GM13977 (cell line): ENCODE data around the gene LRP8.

Source experiments
- DNase-seq: peaks from one replicate; pipeline ENCODE4 v3.0.0; 2012; ENCODE audit warnings: low spot score
- in situ Hi-C: fragments of 300-500 bp; cut with MboI; formaldehyde crosslinking; loops from one replicate; pipeline ENCODE4 v1.12.0; 2022; ENCODE audit warnings: low sequenced_read_pairs, low pct_unique_long_range_greater_than_20kb, mixed read lengths, inconsistent platforms; ENCODE audit not compliant: unreplicated experiment
- TF ChIP-seq, protein P1 (sequence below): IDR thresholded peaks from 2 replicates; pipeline ENCODE4 v1.5.1; 2012; ENCODE audit warnings: mild to moderate bottlenecking, control low read depth; ENCODE audit not compliant: insufficient read depth; ENCODE audit errors: extremely low read depth, missing control alignments

LRP8 gene

DNA sequence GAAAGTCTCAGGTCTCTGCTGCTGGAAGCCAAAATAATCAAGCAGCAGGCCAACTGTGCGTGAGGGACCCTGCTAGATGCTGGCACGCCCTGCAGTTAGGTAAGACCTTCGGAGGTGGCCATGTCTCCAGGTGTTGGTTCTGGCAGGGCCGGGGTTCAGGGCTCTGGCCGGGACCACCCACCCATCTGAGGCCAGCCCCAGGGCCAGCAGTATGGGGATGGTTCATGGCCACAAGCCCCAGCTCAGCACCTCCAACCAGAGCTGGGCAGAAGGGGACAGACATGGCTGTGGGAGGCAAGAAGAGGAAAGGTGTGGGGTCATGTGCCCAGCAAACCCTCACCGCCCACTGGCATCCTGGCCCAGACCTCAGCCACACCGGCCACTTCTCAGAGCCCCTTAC lies 23.3 kb downstream of the LRP8 start:
- DNase-seq: no peak
- in situ Hi-C loops: no loop called here
- TF ChIP-seq, protein P1, sequence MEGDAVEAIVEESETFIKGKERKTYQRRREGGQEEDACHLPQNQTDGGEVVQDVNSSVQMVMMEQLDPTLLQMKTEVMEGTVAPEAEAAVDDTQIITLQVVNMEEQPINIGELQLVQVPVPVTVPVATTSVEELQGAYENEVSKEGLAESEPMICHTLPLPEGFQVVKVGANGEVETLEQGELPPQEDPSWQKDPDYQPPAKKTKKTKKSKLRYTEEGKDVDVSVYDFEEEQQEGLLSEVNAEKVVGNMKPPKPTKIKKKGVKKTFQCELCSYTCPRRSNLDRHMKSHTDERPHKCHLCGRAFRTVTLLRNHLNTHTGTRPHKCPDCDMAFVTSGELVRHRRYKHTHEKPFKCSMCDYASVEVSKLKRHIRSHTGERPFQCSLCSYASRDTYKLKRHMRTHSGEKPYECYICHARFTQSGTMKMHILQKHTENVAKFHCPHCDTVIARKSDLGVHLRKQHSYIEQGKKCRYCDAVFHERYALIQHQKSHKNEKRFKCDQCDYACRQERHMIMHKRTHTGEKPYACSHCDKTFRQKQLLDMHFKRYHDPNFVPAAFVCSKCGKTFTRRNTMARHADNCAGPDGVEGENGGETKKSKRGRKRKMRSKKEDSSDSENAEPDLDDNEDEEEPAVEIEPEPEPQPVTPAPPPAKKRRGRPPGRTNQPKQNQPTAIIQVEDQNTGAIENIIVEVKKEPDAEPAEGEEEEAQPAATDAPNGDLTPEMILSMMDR: no peak

DNA sequence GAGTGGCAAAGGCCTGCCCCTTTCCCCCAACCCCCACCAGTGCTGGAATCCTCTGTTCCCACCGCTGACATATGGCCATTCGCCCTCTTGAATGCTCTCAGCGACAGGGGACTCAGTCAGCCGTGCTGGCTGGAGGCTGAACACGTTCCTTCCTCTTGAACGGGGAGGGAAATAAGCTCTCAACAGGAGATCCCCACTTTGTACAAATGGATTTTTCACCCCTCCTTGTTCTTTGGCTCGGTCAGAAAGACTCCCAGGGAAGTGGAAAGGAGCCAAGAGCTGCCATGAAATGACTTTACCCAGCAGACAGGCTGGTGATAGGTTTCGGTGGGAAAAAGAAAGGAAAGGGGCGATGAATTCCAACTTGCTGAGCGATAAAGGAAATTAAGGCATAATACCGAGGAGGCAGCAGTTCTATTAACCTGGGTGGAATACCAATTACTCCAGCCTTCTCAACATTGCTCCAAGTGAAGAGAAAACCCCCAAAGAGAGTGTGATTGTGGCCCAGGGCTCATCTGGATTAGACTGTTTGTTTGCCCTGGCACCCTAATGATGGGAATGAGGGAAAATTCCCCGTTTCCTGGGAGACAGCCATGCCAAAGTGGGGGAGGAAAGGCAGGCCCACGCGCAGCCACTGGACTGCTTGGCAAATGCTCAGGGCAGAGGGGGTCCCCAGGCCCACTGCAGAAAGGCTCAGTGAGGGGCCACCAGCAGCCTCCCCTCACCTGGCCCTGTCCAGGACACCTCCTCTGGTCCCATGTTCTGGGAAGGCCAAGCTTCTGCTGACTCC lies 23.9 kb downstream of the LRP8 start:
- in situ Hi-C loops: no loop called here
- TF ChIP-seq, protein P1: no peak
- DNase-seq: no peak

DNA sequence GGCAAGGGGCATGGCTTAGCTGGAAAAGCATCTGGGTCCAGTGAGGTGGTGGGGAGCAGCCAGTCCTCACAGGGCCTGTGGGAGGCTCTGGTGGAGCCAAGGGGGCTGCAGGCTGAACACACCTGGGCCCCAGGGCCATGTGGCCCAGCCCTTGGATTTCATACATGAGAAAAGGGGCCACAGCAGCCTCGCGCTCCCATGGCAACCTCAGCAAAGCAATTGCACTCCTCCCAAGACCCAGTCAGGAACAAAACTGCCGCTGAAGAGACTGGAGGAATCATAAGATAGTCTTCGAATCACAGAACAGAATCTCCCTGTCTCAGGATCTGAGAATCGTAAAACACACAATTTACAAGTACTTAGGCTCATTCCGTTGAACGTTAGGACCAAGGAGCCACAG lies 24.6 kb downstream of the LRP8 start:
- DNase-seq: no peak
- TF ChIP-seq, protein P1: no peak
- in situ Hi-C loops: no loop called here

DNA sequence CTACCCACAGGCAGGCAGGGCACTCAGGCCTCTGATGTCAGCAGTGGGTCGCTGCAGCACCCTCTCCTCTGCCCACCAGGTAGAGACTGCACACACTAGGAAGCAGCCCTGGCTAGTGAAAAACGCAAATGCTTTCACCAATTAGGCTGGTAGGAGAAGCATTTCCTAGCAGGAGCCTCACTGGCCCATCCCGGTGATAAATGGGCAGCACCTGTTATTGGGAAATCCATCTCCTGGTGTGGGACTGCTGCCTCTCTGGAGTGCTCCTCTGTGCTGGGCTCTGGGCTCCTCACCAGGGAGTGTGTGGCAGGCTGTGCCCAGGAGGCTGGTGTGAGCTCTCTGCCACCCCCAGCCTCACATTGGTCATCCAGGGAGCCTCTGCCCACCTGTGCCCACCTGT lies 28.6 kb downstream of the LRP8 start:
- no peak for DNase-seq
- TF ChIP-seq, protein P1: no peak
- in situ Hi-C loops: no loop called here

DNA sequence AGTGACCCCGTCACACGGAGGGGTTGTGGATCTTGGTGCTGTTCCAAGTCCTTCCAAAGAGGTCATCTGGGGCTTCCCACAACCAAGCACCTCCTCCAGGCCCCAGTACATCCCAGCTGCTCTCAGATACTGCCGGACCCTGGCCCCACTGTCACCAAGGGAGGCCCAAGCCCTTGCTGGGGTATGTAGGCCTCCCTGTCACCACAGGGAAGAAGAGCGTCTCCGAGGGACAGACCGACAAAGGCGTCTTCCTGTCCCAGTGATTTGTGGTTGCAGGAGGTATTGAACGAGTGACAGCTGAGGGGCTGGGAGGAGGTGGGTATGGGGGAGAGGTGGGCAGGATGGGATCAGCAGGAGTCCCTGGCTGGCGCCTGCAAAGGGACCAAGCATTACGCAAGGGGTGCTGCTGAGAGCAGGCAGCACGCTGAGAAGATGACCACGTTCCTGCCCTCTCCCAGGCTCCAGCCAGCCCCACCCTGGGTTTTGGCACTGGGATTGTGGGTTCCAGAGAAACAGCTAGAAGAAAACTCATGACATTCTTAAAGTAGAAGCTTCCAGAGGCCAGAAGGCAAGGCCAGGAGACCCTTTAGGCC lies 29.7 kb downstream of the LRP8 start:
- TF ChIP-seq, protein P1: no peak
- in situ Hi-C loops: no loop called here
- no peak for DNase-seq

DNA sequence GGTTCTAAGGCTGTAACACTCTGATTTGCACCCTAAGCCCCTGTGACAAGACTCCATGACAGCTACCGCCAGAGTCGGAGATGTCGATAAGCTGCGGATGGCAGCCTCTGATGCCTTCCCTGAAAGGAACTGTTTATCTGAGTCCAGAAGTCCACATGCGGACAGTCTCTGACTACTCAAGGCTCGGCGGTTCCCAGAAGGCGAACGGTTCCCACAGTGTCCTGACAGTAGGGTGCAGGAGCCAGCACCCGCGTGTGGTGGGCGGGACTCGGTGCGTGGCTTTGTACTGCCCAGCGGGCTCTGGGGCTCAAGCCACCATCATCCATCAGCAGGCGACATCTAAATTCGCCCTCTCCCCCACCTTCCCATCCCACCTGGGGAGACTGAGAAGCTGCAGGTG lies 30.7 kb downstream of the LRP8 start:
- in situ Hi-C loops: no loop called here
- DNase-seq: no peak
- TF ChIP-seq, protein P1: no peak
